A673 (cell line): ENCODE results near the gene RNMT. TPM values are rescaled to one million over a fixed set of nuclear protein-coding genes. Genes with fewer than 3 reads are reported as not detected.

Experiments used
- BruUV-seq: library from RNA; stranded (reverse); fragments of 400-500 nt; replicated peaks from 2 replicates; lab custom pipeline; 2021; lab: Mats Ljungman, UMichigan
- CTCF ChIA-PET: fragments of 300-600 bp; sonication (Branson Sonifier 250); formaldehyde crosslinking; loops from one replicate; lab custom pipeline; 2022; ENCODE audit warnings: antibody characterized with exemption; lab: Charles Lee
- POLR2A ChIA-PET: fragments of 300-600 bp; sonication (Branson Sonifier 250); formaldehyde crosslinking; loops from one replicate; lab custom pipeline; 2022; ENCODE audit warnings: antibody characterized with exemption; ENCODE audit not compliant: low non-redundant PET; lab: Charles Lee
- DNase-seq: peaks from one replicate; pipeline ENCODE4 v3.0.0-alpha.2; 2015; ENCODE audit warnings: low spot score
- H3K27ac ChIP-seq: fragments of 200-600 bp; sonication (generic); 2 replicates; pipeline ENCODE4 v1.5.1; 2016; ENCODE audit warnings: mixed run types, low read depth, mild to moderate bottlenecking, mixed read lengths, antibody characterized with exemption, low read length; ENCODE audit not compliant: poor library complexity, severe bottlenecking
- H3K27me3 ChIP-seq: fragments of 200-600 bp; sonication (generic); replicated peaks from 2 replicates; pipeline ENCODE4 v1.6.1; 2017; ENCODE audit warnings: mixed run types, low read depth, mild to moderate bottlenecking, mixed read lengths, antibody characterized with exemption, low read length; ENCODE audit not compliant: insufficient read depth, poor library complexity
- H3K36me3 ChIP-seq: fragments of 200-600 bp; sonication (generic); 2 replicates; pipeline ENCODE4 v1.6.1; 2016; ENCODE audit warnings: mixed run types, mild to moderate bottlenecking, mixed read lengths, antibody characterized with exemption, low read length; ENCODE audit not compliant: insufficient read depth, poor library complexity, severe bottlenecking
- H3K4me1 ChIP-seq: fragments of 200-600 bp; sonication (generic); 2 replicates; pipeline ENCODE4 v1.6.1; 2017; ENCODE audit warnings: mixed run types, mild to moderate bottlenecking, mixed read lengths, antibody characterized with exemption, low read length; ENCODE audit not compliant: insufficient read depth, poor library complexity, severe bottlenecking
- H3K4me3 ChIP-seq: fragments of 200-600 bp; sonication (generic); 2 replicates; pipeline ENCODE4 v1.5.1; 2016; ENCODE audit warnings: low read depth, mixed run types, mild to moderate bottlenecking, mixed read lengths, low read length; ENCODE audit not compliant: poor library complexity, severe bottlenecking
- H3K9me3 ChIP-seq: fragments of 200-600 bp; sonication (generic); 2 replicates; pipeline ENCODE4 v1.6.1; 2016; ENCODE audit warnings: mixed run types, low read depth, mild to moderate bottlenecking, mixed read lengths, antibody characterized with exemption, low read length; ENCODE audit not compliant: poor library complexity, severe bottlenecking
- CTCF ChIP-seq: fragments of 300-800, 200-600 bp; sonication (generic); conservative IDR thresholded peaks from 2 replicates; pipeline ENCODE4 v1.5.1; 2017; ENCODE audit warnings: low read depth, mild to moderate bottlenecking, antibody characterized with exemption, low read length, moderate library complexity, mixed read lengths
- EZH2 ChIP-seq: fragments of 200-600 bp; sonication (generic); IDR thresholded peaks from 2 replicates; pipeline ENCODE4 v1.6.1; 2017; ENCODE audit warnings: borderline replicate concordance, low read depth, mild to moderate bottlenecking, mixed read lengths, antibody characterized with exemption, low read length; ENCODE audit not compliant: poor library complexity, severe bottlenecking
- intact Hi-C: fragments of 100-400 bp; cut with micrococcal nuclease; formaldehyde crosslinking; loops from one replicate; pipeline ENCODE4 v1.10.0; 2022; ENCODE audit not compliant: unreplicated experiment
- total RNA-seq: library from RNA; stranded (reverse); gene quantifications from 2 replicates; pipeline ENCODE4 v1.2.3, GENCODE V29; 2021

Gene RNMT
- total RNA-seq, 1 experiment from 2014 or later, result 31.4 TPM

- intact Hi-C loops, result no loop called here
- no peaks in the 10 kb centered on the region for H3K9me3 ChIP-seq
- no peaks in the 10 kb centered on the region for H3K27me3 ChIP-seq
- H3K4me1 ChIP-seq, result no peaks in the 10 kb centered on the region
- no peak for TF ChIP-seq EZH2
- TF ChIP-seq CTCF, result no peak
- no peak overlapping the region for H3K27ac ChIP-seq
- DNase-seq, result no peak
- ChIA-PET CTCF (no interaction called here), POLR2A (no interaction called here)
- BruUV-seq, result no TSS peak
- no peak overlapping the region for H3K4me3 ChIP-seq
- H3K36me3 ChIP-seq, result peaks cover 22% of the 10 kb centered on the region
Measured at GRCh38 chr18:13756261-13756660, 29.8 kb downstream of the RNMT start.

DNA sequence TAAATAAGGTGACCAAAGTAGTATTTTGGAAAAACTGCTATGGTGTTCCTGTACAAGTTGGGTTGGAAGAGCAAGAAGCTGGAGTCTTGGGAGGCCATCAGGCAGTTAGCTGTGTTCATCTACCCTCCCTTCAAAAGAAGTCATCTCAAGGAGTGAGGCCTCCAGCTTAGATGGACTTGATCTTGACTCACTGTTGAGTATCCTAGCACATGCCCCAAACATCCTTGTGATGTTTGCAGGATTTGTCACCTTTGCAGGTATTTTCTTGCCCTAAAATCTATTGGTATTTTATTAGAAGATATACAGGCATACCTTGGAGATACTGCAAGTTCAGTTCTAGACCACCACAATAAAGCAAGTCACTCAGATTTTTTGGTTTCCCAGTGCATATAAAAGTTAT lies 30.2 kb downstream of the RNMT start:
- Histone ChIP-seq H3K9me3 (no peaks in the 10 kb centered on the region), H3K4me1 (no peaks in the 10 kb centered on the region), H3K27me3 (no peaks in the 10 kb centered on the region), H3K27ac (no peak overlapping the region), H3K36me3 (peaks cover 22% of the 10 kb centered on the region), H3K4me3 (no peak overlapping the region)
- no peak for DNase-seq
- ChIA-PET POLR2A (no interaction called here), CTCF (no interaction called here)
- TF ChIP-seq EZH2 (no peak), CTCF (no peak)
- intact Hi-C loops, result no loop called here
- BruUV-seq, result no TSS peak

- H3K27ac ChIP-seq, result no peak overlapping the region
- ChIA-PET CTCF (no interaction called here), POLR2A (no interaction called here)
- intact Hi-C loops, result no loop called here
- no TSS peak for BruUV-seq
- TF ChIP-seq EZH2 (no peak), CTCF (no peak)
- no peak overlapping the region for H3K4me3 ChIP-seq
- DNase-seq, result no peak
- H3K36me3 ChIP-seq, result peaks cover 13% of the 10 kb centered on the region
- H3K9me3 ChIP-seq, result no peaks in the 10 kb centered on the region
- H3K4me1 ChIP-seq, result no peaks in the 10 kb centered on the region
- no peaks in the 10 kb centered on the region for H3K27me3 ChIP-seq
Measured at GRCh38 chr18:13758622-13759021, 32.1 kb downstream of the RNMT start.
